GM21619 (cell line): ENCODE results near the gene PECR.
A peak's percentile ranks its signal among the peaks of the same experiment; 100 is the strongest.
"Not testable (repeated sequence)": the region's sequence is repeated elsewhere in the genome, so short reads cannot be mapped to it uniquely, and the experiment has no call there.

ENCODE experiments used
- ATAC-seq: cut with Tn5 transposase; IDR thresholded peaks from one replicate; pipeline ENCODE4 v1.9.1; 2021; ENCODE audit not compliant: unreplicated experiment

The PECR gene

DNA sequence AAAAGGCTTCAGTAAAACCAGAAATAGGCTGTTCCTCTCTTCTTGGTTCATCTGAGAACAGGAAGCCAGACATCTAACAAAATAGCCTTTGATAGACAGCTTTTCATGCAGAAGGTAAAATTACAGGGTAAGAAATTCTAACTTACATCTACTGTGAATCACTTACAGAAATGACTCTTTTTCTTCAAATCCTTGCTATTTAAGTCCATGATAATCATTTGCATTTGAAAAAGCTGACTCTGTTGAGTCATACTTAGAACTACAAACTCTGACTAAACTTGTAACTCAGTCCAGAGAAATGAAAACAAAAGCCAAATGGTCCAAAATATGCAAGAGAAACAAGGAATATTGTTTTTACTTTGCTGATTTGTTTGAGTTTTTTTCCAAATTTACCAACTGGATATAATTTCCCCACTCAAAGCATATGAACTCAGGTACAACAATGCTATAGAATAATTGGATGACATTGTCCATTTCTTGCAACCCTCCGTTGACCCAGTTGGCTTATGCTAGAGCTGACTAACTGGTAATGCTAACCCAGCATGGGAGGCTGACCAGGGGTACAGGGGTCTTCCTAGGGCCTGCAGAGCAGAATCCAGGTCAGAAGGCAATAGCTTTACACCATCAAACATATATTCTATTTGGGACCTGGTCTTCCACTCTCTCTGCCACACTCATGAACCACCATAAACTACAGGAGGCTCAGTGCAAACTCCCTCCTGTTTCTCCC, 49.5 kb downstream of the PECR start:
- peak; percentile 80 for ATAC-seq

DNA sequence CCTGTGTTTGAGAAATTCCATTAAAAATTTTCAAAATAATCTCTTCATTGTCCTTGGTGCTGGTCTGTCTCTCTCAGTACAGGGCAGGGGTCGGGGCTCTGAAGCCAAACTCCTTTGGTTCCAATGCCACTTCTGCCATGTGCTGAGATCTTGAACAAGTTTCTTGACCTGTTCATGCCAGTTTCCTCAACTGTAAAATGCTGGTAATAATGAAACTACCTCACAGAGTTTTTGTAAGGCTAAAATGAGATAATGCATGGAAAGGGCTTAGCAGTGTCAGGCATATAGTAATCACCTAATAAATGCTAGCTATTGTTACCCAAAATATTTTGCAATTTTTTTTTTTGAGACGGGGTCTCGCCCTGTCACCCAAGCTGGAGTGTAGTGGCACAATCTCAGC, 51.4 kb downstream of the PECR start:
- ATAC-seq = no peak

DNA sequence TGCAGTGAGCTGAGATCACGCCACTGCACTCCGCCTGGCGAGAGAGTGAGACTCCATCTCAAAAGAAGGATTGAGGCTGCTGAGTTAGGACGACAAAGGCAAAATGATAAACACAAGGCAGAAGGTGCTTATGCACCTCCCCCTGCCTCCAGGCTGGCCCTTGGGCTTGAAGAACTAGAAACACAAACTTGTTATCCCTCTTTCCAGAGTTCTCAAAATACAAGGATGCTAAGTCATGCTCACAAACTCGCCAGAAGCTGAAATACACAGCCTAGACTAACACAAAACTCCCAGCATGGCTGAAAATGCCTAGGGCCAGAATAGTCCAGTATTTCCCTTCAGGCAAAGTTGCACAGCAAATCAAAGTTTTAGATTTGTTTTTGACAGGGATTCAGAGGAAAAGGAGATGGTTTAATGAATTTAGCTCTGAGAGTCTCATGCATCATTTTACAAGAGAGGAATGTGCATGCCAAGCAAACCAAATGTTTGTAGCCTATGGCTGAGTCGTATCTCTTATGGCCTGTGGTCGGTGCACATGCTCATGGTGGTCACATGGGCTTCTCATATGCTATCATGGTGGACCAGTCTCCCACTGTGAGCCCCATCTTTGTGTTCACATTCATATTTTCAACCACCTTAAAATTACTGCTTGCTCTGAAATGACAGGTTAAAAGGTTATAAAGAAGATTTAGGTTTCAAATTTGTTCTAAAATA, 52.0 kb downstream of the PECR start:
- ATAC-seq = no peak

DNA sequence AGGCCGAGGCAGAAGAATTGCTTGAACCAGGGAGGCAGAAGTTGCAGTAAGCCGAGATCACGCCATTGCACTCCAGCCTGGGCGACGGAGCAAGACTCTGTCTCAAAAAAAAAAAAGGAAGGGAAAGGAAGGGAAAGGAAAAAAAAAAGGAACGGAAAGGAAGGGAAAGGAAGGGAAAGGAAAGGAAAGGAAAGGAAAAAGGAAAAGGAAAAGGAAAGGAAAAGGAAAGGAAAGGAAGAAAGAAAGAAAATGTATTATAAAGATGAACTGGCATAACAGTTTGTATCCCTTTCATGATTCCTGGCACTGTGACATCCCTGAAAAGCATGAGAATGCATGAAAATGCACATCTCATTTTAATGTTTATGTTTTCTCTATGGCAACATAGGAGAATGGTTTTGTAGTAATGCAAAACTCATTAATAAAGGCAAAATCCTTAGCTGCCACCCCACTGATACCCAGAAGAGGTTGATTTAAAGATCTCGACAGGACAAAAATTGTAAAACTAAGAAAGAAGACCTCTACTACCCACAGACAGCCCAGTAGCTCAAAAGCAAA, 56.8 kb downstream of the PECR start:
- ATAC-seq = no peak

DNA sequence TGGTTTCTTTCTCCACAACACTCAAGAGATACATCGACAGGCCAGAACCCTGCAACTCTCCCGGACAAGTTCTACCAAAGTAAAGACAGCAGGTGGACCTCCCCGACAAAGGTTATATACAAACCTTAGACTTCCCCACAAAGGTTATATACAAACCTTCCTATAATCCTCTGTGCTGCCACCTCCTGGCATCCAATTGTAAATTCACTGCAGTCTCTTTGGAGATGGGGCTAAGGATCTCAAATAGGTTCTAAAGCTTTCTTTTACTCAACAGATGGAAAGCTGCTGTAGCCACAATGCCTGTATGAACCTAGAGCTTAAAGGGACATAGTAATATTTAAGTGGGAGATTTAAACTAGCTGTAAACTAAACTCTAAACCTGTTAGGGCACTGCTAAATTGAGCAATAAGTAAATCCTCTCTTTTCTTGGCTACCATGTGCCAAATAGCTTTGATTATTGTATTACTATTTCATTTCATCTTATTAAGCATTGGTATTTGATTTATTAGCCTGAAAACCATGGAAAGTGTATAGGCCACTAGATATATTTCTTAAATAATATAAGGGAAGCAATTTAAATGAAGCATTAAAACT, 58.5 kb downstream of the PECR start:
- peak; percentile 96 for ATAC-seq

DNA sequence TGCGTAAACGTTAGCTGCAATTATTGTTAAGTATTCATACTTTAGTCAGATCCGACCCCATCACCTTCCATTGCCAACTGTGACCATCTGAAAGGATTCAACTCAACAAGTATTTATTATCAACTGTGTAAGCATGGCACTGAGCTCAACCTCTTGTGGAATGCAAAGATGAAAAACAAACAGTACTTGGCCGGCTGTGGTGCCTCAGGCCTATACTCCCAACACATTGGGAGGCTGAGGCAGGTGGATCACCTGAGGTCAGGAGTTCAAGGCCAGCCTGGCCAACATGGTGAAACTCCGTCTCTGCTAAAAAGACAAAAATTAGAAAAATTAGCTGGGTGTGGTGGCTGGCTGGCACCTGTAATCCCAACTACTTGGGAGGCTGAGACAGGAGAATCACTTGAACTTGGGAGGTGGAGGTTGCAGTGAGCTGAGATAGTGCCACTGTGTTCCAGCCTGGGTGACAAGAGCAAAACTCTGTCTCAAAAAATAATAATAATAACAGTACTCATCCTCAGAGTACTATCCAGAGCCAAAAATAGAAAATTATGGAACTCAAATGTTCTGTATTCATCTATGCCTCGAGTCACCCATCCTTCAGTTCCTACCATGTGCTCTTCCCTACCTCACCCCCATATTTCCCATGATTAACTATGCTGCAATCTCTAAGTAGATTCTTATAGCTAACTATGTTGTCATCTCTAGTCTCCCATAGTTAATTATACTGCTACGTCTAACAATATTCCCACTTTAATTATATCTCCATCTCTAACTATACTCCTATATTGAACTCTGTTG, 59.6 kb downstream of the PECR start:
- no peak for ATAC-seq

DNA sequence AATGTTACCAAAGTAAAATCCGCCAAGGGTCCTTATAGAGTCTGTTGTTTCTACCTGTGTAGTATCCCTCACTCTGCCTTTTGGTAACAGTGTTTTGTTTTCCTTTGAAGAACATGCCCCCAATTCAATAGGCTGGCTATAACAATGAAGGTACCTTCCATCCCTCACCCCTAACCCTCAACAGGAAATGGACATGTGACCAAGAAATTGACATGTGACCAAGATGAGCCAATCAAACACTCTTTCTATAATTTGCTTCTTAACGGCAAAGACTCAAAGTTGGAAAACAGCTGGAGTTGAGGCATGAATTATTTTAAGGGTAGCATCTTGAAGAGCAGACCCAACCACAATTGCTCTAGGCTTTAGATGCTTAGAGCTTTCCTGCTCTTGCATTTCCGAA, 62.9 kb downstream of the PECR start:
- no peak for ATAC-seq

DNA sequence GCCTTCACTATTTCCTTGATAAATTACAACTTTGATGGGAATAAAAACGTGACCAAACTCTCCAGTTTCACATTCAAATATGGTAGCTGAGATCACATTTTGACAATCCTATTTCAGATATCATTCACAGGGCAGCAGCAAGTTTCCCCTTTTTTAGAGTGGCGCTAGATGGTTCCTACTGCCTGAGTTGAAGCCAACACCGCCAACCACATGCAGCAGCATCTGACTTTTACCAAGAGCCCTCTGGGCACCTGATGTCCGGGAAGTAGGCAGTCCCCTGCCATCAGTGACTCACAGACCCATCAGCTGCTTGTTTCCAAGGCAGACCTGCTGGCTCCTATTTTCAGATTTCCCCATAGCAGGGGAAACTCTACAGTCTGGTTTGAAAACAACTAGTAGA, 64.2 kb downstream of the PECR start:
- peak; percentile 27 for ATAC-seq

DNA sequence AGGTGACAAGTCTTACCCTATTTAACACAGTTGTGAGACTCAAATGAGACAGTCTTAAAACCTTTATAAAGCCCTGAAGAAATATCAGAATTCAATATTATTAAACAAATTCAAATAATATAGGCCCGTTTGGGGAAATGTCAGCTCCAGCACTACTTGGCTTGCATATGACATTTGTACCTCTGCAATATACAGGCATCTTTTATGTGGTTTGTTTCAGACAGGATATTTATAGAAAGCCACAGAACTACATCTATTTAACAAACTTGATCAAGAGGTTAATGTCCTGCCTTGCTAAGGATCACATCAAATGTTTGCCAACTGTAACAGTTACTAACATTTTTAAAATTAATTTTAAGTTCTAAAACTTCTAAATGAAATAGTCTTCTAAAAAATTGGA, 65.0 kb downstream of the PECR start:
- ATAC-seq = no peak

DNA sequence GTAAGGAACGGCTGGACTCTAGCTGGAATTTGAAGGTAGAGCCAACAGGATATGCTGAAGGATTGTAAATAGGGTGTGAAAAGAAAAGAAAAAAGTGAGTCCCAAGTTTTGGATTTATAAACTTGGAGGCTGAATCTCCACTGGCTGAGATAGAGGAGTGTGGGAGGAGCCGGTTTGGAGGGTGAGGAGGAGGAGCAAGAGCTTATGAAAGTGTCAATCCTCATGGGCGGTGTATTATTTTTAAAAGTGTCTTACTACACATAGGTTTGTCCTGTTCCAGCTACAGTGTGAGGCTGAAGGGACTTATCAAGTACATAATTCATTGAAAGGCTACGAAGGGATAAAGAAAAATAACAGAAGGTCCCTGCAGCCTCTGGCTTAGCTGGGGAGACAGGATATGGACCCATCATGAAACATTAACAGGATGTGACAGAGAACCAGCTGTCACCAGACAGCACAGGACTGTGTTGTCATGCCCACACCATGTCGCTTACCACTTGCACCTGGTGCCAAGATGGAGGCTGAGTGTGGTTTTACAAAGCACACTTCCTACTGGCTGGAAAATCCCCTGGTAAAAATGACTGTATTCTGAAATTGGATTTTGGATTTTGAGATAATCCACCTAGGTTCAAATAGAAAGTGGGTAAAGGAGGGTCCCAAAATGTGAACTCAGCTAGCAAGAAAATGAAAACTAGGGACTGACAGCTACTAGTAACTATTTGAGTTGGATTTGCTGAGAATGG, 65.7 kb downstream of the PECR start:
- ATAC-seq = peak; percentile 80

DNA sequence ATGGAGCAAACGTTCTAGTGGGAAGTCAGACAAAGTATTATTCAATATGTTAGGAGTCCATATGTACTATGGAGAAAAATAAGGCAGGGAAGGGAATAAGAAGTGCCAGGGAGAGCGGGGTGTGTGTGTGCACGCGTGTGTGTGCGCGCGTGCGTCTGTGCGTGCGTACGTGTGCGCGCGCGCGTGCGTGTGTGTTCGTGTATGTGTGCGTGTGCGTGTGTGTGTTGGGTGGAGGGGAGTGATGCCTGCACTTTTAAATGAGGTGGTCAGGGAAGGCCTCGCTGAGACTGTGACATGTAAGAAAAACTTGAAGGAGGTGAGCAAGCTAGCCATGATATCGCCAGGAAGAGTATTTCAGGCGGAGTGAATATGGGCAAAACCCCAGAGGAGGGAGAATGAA, 66.6 kb downstream of the PECR start:
- no peak for ATAC-seq

DNA sequence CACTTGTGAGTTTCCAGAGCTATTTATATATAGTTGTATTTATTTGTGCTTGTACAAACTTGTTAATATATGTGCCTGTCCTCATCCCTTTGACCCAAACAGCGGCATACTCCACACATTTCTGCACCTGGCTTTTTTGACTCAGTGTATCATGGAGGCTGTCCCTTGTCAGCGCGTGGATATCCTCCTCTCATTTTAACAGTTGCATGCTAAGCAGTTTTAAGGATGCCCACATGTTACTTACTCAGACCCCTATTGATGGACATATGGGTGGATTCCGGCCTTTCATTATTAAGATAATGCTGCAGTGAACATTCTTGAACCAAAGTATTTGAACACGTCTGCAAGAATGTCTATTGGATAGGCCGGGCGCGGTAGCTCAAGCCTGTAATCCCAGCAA, 67.6 kb downstream of the PECR start:
- ATAC-seq = no peak

DNA sequence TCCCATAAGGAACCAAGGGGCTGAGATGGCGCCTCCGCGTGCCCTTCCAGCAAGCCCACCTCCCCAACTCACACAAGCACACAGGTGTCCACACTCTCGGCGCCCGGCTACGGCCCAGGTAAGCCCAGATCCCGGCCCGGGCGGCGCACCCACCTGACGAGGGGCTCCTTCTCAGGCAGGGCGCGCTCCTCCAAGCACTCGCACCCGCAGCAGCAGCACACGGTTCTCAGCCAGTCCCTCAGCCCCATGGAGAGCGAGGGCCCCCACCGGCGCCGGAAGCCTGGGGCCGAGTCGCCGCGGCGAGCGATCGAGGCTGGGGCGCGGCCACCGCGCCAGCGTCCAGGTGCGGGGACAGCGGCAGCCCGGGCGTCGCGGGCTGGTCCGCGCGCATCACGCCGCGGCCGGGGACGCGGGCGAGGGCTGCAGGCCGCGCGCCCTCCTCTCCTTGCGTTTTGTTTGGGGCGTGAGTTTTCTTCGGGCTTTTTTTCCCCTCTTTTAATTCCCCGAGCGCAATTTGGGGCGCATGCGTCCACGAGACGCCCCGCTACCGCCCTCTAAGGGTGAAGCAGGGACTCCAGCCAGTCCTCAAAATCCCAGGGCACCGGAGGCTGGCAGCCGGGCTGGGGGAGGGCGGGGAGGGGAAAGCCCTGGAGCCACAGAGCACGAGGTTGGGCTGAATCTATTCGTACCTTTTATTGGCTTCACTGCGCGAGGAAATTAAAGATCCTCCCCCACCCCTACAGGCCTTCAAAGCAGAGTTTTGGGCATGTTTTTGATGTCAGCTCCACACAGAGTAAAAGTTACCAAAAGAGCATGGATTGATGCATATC, 68.3 kb downstream of the PECR start, which contains the start of gene MREG:
Gene MREG, minus strand, starts transcription at position 472 of the 830 bp plus-strand sequence. Its CDS starts 224 bp downstream, at position 248.
- ATAC-seq = peak; percentile 46

DNA sequence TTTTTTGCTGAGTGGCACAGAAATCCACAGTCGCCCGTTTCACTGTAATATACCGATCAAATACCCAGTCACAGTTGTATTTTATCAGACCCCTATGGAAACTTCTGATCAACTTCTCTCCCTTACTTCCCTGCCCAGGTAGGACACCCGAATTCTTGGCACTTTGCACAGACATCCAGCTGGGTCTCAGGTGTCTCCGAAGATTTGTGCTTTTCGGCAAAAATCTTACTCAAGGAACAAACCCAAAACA, 68.9 kb downstream of the PECR start:
- no peak for ATAC-seq

DNA sequence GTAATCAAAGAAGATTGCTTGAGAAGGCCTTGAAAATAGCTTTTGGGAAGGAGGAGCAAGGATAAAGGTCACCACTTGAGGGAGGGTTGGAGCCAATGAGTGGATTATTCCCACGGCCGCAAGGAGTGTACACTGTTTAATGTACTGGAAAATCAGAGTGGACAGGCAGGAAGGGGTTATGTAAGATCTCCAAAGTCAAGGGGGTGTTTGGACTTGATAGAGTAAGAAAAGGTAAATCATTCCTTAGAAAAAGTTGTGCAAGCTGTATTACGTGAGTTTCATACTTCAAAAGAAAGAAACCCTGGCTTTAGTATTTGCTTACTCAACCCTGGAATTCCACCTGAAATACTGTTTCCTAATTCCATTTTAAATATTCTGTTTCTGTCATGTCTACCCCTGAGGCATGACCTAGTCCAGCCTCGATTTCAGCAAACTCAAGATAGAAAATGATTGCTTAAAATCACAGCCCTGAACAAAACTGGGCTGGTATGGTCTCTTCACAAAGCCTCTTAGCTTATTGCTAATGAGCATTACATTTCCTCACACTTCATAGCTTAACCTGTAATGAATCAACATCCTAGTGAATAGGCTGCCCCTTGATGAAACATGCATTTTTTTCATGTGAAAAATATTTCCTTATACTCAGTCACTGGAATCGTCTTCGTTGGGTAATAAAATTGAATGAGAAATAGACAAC, 69.3 kb downstream of the PECR start:
- no peak for ATAC-seq

DNA sequence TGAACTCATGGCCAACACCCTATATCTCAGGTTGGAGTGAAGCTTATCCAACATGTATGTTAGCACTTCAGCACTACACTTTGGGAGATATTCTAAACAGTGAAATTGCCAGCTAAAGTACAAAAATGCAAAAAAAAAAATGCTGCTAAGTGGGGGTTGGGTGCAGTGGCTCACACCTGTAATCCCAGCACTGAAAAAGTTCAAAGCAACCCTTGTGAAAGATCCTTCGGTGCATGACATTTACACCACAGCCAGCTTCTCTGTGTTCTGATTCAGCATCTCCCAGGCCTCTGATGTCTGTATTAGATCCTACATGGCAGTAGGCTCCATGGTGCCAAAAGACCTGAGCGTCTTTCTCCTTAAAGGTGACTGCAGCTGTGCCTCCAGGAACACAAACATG, 72.4 kb downstream of the PECR start:
- not testable (repeated sequence) for ATAC-seq

DNA sequence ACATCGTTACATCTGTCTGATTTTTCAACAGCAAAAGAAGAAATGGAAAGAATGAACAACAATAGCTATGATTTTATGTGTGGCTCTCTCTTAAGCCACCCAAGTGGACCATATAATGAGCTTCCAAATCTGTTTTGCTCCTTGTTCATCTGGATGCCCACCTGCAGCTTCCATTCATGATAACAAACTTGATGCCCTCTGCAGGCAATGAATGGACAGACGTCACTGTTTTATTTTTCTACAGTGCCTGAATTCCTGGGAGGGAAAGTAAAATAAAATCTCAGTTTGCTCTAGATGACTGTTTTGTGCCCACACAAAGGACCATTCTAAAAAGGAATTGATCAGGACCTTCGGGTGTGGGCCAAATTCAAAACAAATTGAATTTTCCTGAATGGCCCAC, 73.2 kb downstream of the PECR start:
- no peak for ATAC-seq

DNA sequence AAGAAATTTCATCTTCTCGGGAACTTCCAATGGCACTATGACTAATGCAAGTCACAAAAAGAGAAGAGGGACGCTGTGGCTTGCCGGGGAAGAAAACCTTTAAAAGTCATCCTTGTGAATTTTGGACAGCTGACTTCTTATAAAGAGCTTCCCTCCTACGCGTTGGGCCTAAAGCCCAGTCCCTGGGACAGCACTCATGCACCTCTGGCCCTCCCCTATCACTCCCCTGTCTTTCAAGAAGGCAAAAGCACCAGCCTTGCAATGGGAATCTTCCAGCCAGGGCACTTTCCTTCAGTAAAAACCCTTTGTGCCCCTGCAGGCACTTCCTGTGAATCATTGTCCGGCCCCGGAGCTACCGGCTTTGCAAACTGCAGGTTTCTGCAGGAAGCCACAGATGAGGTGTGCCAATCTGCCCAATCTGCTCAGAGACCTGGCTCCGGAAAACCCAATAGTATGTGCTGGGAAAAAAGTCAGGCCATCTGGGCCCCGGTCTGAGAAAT, 75.4 kb downstream of the PECR start:
- ATAC-seq = peak; percentile 50

DNA sequence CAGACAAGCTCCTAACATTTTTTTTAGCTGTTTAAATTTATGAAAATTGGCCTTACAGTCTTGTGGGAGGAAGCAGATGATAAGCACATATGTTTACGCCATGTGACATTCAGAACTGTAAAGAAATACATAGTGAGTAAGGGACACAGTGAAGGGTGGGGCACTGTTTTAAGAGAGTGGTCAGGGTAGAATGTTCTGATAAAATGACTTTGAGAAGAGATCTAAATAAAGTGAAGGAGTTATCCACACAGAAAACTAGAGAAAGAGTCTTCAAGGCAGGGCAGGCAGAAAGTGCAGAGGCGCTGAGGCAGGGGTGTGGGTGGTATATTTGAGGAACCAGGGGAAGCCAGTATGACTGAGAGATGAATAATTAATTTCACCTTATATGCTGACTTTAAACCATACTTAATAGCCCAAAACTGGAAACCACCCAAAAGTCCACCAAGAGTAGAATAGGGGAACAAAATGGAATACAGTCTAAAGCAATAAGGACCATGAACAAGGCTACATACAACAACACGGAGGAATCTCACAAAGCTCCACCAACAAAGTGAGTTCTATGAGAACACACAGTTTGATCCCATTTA, 76.8 kb downstream of the PECR start:
- ATAC-seq = no peak
